ENCODE data around the gene TESK2. TPM values are rescaled to one million over a fixed set of nuclear protein-coding genes. Genes with fewer than 3 reads are reported as not detected.

The TESK2 gene
- polyA plus RNA-seq, 1 of the 3 experiments (the other 2 are of a cell fraction), result 1.3 TPM

DNA sequence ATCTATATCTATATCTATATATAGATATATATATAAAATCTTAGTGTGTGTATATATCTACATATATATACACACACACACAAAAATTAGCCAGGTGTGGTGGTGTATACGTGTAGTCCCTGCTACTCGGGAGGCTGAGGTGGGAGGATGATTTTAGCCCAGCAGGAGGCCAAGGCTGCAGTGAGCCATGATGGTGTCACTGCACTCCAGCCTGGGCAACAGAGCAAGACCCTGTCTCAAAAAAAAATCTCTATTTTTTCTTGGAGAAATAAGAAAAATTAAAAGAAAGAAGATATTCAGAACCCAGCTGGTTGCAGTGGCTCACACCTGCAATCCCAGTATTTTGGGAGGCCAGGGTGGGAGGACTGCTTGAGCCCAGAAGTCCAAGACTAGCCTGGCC is 85.3 kb downstream of the TESK2 start:
- DNase-seq, result no peak
- Histone ChIP-seq H3F3A (replicated peaks; ENCODE audit: insufficient read depth) (no peaks in the 10 kb centered on the region), H3K9me3 (no peaks in the 10 kb centered on the region), H3K36me3 (replicated peaks in 1 of 2; ENCODE audit: control insufficient read depth in 1 of 2, insufficient read depth in 2 of 2, low read length in 1 of 2) (no peaks in the 10 kb centered on the region), H3K9me2 (no peaks in the 10 kb centered on the region), H4K20me1 (ENCODE audit: insufficient read depth) (no peaks in the 10 kb centered on the region), H3K4me1 (ENCODE audit: control insufficient read depth in 1 of 2, insufficient read depth in 2 of 2, low read depth in 1 of 2, low read length in 1 of 2) (no peaks in the 10 kb centered on the region), H3K27ac (ENCODE audit: low read depth in 2 of 2, low read length in 1 of 2) (no peak overlapping the region), H3K79me2 (ENCODE audit: insufficient read depth) (no peaks in the 10 kb centered on the region), H3K27me3 (ENCODE audit: insufficient read depth) (no peaks in the 10 kb centered on the region), H3K4me3 (ENCODE audit: low read depth in 2 of 2, low read length in 1 of 2) (no peak overlapping the region), H3K4me2 (no peak overlapping the region), H3K9ac (no peak overlapping the region), H2AFZ (ENCODE audit: low read depth) (no peak overlapping the region)
- TF ChIP-seq TEAD4 (IDR thresholded peaks at IDR 0.05; ENCODE audit: borderline replicate concordance, insufficient read depth), result no peak
- TF ChIP-seq, protein P1, sequence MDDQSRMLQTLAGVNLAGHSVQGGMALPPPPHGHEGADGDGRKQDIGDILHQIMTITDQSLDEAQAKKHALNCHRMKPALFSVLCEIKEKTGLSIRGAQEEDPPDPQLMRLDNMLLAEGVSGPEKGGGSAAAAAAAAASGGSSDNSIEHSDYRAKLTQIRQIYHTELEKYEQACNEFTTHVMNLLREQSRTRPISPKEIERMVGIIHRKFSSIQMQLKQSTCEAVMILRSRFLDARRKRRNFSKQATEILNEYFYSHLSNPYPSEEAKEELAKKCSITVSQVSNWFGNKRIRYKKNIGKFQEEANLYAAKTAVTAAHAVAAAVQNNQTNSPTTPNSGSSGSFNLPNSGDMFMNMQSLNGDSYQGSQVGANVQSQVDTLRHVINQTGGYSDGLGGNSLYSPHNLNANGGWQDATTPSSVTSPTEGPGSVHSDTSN (IDR thresholded peaks at IDR 0.05), result no peak
- no peak for TF ChIP-seq FOXM1 (IDR thresholded peaks at IDR 0.05; ENCODE audit: low read depth)
- no peak for TF ChIP-seq TCF12 (IDR thresholded peaks at IDR 0.05)
- TF ChIP-seq RCOR1 (IDR thresholded peaks at IDR 0.05; ENCODE audit: low read length), result no peak
- TF ChIP-seq EZH2phosphoT487 (IDR thresholded peaks at IDR 0.05; ENCODE audit: borderline replicate concordance, low read depth), result no peak
- no peak for TF ChIP-seq RFX5 (IDR thresholded peaks at IDR 0.05; ENCODE audit: low read length)
- CTCF ChIA-PET, result interaction anchor here (1.4 kb wide), 1 partner anchor 165 kb away, joined by 6 read pairs; no protein-coding TSS in a partner anchor
- 78% methylated on average over 2 of the region's 2 CpGs for WGBS (ENCODE audit: low lambda C conversion rate)
- POLR2A ChIA-PET, result no interaction called here

DNA sequence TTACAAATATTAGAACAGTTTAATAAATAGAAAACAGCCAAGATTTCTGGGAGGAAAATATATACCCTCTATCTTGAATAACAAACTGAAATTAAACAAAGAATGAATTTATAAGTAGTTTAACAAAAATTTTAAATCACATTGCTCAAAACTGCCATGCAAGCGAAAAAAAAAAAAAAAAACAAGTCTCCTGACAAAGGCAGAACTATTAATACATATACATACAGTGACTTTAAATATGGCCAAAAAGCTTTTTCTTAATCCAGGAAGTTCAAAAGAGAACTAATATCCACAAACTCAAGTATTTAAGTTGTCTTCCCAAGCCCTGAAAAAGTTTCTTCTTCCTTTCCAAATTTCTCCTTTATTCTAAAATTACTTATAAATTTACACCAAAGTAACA is 87.2 kb downstream of the TESK2 start:
- H3K4me3 ChIP-seq (ENCODE audit: low read depth in 2 of 2, low read length in 1 of 2), result no peak overlapping the region
- H4K20me1 ChIP-seq (ENCODE audit: insufficient read depth), result no peaks in the 10 kb centered on the region
- H3K79me2 ChIP-seq (ENCODE audit: insufficient read depth), result no peaks in the 10 kb centered on the region
- H3K27me3 ChIP-seq (ENCODE audit: insufficient read depth), result no peaks in the 10 kb centered on the region
- DNase-seq, result no peak
- no peak overlapping the region for H3K9ac ChIP-seq
- H3K36me3 ChIP-seq (replicated peaks in 1 of 2; ENCODE audit: control insufficient read depth in 1 of 2, insufficient read depth in 2 of 2, low read length in 1 of 2), result no peaks in the 10 kb centered on the region
- ChIA-PET POLR2A (no interaction called here), CTCF (no interaction called here)
- no peaks in the 10 kb centered on the region for H3F3A ChIP-seq (replicated peaks; ENCODE audit: insufficient read depth)
- WGBS (ENCODE audit: low lambda C conversion rate), result 64% methylated on average over 1 of the region's 1 CpG
- no peak overlapping the region for H3K27ac ChIP-seq (ENCODE audit: low read depth in 2 of 2, low read length in 1 of 2)
- H3K9me2 ChIP-seq, result no peaks in the 10 kb centered on the region
- no peaks in the 10 kb centered on the region for H3K9me3 ChIP-seq
- H2AFZ ChIP-seq (ENCODE audit: low read depth), result no peak overlapping the region
- H3K4me1 ChIP-seq (ENCODE audit: control insufficient read depth in 1 of 2, insufficient read depth in 2 of 2, low read depth in 1 of 2, low read length in 1 of 2), result no peaks in the 10 kb centered on the region
- no peak overlapping the region for H3K4me2 ChIP-seq
- TF ChIP-seq FOXM1 (IDR thresholded peaks at IDR 0.05; ENCODE audit: low read depth) (no peak), GABPA (IDR thresholded peaks at IDR 0.05; ENCODE audit: low read depth) (no peak), FOXJ3 (CRISPR knock-in tag; IDR thresholded peaks at IDR 0.05) (no peak), SIN3A (IDR thresholded peaks at IDR 0.05; ENCODE audit: borderline replicate concordance, low read depth, low read length) (no peak), EZH2phosphoT487 (IDR thresholded peaks at IDR 0.05; ENCODE audit: borderline replicate concordance, low read depth) (no peak), POLR2AphosphoS5 (IDR thresholded peaks at IDR 0.05; ENCODE audit: low read depth, low read length) (no peak), NRF1 (IDR thresholded peaks at IDR 0.05; ENCODE audit: low read depth, low read length) (no peak), ELF1 (IDR thresholded peaks at IDR 0.05) (no peak), FOSL2 (IDR thresholded peaks at IDR 0.05; ENCODE audit: borderline replicate concordance, low read depth) (no peak), RAD21 (IDR thresholded peaks at IDR 0.05; ENCODE audit: low read length) (no peak), EP300 (IDR thresholded peaks at IDR 0.05; ENCODE audit: borderline replicate concordance in 1 of 2, low read depth in 1 of 2, low read length in 1 of 2) (no peak)
- TF ChIP-seq, protein P2, sequence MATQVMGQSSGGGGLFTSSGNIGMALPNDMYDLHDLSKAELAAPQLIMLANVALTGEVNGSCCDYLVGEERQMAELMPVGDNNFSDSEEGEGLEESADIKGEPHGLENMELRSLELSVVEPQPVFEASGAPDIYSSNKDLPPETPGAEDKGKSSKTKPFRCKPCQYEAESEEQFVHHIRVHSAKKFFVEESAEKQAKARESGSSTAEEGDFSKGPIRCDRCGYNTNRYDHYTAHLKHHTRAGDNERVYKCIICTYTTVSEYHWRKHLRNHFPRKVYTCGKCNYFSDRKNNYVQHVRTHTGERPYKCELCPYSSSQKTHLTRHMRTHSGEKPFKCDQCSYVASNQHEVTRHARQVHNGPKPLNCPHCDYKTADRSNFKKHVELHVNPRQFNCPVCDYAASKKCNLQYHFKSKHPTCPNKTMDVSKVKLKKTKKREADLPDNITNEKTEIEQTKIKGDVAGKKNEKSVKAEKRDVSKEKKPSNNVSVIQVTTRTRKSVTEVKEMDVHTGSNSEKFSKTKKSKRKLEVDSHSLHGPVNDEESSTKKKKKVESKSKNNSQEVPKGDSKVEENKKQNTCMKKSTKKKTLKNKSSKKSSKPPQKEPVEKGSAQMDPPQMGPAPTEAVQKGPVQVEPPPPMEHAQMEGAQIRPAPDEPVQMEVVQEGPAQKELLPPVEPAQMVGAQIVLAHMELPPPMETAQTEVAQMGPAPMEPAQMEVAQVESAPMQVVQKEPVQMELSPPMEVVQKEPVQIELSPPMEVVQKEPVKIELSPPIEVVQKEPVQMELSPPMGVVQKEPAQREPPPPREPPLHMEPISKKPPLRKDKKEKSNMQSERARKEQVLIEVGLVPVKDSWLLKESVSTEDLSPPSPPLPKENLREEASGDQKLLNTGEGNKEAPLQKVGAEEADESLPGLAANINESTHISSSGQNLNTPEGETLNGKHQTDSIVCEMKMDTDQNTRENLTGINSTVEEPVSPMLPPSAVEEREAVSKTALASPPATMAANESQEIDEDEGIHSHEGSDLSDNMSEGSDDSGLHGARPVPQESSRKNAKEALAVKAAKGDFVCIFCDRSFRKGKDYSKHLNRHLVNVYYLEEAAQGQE (IDR thresholded peaks at IDR 0.05; ENCODE audit: low read depth, low read length), result no peak
- TF ChIP-seq, protein P1 (IDR thresholded peaks at IDR 0.05), result no peak
- TF ChIP-seq, protein P3, sequence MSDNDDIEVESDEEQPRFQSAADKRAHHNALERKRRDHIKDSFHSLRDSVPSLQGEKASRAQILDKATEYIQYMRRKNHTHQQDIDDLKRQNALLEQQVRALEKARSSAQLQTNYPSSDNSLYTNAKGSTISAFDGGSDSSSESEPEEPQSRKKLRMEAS (IDR thresholded peaks at IDR 0.05; ENCODE audit: low read depth), result no peak
- TF ChIP-seq, protein P4, sequence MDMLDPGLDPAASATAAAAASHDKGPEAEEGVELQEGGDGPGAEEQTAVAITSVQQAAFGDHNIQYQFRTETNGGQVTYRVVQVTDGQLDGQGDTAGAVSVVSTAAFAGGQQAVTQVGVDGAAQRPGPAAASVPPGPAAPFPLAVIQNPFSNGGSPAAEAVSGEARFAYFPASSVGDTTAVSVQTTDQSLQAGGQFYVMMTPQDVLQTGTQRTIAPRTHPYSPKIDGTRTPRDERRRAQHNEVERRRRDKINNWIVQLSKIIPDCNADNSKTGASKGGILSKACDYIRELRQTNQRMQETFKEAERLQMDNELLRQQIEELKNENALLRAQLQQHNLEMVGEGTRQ (IDR thresholded peaks at IDR 0.05; ENCODE audit: borderline replicate concordance, low read depth, low read length), result no peak
- TF ChIP-seq, protein P5, sequence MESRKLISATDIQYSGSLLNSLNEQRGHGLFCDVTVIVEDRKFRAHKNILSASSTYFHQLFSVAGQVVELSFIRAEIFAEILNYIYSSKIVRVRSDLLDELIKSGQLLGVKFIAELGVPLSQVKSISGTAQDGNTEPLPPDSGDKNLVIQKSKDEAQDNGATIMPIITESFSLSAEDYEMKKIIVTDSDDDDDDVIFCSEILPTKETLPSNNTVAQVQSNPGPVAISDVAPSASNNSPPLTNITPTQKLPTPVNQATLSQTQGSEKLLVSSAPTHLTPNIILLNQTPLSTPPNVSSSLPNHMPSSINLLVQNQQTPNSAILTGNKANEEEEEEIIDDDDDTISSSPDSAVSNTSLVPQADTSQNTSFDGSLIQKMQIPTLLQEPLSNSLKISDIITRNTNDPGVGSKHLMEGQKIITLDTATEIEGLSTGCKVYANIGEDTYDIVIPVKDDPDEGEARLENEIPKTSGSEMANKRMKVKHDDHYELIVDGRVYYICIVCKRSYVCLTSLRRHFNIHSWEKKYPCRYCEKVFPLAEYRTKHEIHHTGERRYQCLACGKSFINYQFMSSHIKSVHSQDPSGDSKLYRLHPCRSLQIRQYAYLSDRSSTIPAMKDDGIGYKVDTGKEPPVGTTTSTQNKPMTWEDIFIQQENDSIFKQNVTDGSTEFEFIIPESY (IDR thresholded peaks at IDR 0.05; ENCODE audit: borderline replicate concordance, low read depth), result no peak
